ENCODE results near the gene HHIPL1. TPM values are rescaled to one million over a fixed set of nuclear protein-coding genes. Genes with fewer than 3 reads are reported as not detected.

HHIPL1 gene
- total and polyA plus RNA-seq, 2 of the 8 experiments (the other 6 are each of a cell fraction or from before 2014, with no cell fraction given), result 1.5 to 2.6 TPM

DNA sequence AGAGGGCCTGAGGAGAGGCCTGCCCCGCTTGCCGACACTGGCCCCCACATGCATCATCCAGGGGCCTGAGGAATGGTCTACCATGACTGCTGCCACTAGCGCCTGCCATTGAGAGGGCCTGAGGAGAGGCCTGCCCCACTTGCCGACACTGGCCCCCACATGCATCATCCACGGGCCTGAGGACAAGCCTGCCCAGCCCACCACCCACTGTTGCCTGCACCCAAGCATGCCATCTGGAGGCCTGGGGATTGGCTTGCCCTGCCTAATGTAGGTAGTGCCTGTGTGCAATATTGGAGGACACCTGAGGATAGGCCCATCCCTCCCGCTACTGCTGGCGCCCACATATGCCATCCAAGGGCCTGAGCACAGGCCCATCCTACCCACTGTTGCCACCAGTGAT is 63.5 kb downstream of the HHIPL1 start:
- Histone ChIP-seq H3K27me3 (replicated peaks in 1 of 4; ENCODE audit: control insufficient read depth in 3 of 4, extremely low read depth in 1 of 4, insufficient read depth in 3 of 4, low read length in 3 of 4) (no peaks in the 10 kb centered on the region), H2BK20ac (ENCODE audit: low read length) (no peak overlapping the region), H4K20me1 (replicated peaks in 1 of 2; ENCODE audit: control insufficient read depth in 1 of 2, insufficient read depth in 2 of 2, low read length in 2 of 2) (no peaks in the 10 kb centered on the region), H3K9me3 (ENCODE audit: insufficient read depth in 2 of 2, low read depth in 1 of 2, low read length in 1 of 2) (peaks cover 5 to 14% of the 10 kb centered on the region in 2 experiments; a peak in 3 of 4 replicates), H4K91ac (replicated peaks; ENCODE audit: insufficient read length, low read length) (no peak overlapping the region), H3K4ac (replicated peaks; ENCODE audit: insufficient read length, low read depth, low read length) (no peak overlapping the region), H2BK15ac (ENCODE audit: low read length) (no peak overlapping the region), H2BK120ac (replicated peaks; ENCODE audit: low read depth, low read length) (no peak overlapping the region), H3K27ac (ENCODE audit: low read depth, low read length) (no peak overlapping the region), H3K23me2 (ENCODE audit: low read depth, low read length) (no peaks in the 10 kb centered on the region), H3K36me3 (ENCODE audit: control insufficient read depth in 2 of 4, insufficient read depth in 4 of 4, low read length in 3 of 4) (no peaks in the 10 kb centered on the region; a peak in 1 of 8 replicates), H2BK5ac (ENCODE audit: low read depth, low read length) (no peak overlapping the region), H2AK5ac (ENCODE audit: low read depth, low read length) (no peak overlapping the region), H3K79me2 (ENCODE audit: control insufficient read depth in 1 of 2, insufficient read depth in 2 of 2, low read length in 2 of 2) (no peaks in the 10 kb centered on the region), H3K4me1 (replicated peaks in 1 of 4; ENCODE audit: control insufficient read depth in 3 of 4, insufficient read depth in 4 of 4, low read length in 3 of 4) (no peaks in the 10 kb centered on the region), H2AFZ (ENCODE audit: low read length) (no peak overlapping the region), H4K8ac (ENCODE audit: extremely low read depth, insufficient read depth, low read length) (no peak overlapping the region), H2BK12ac (ENCODE audit: low read depth, low read length) (no peak overlapping the region), H3K9ac (replicated peaks in 1 of 4; ENCODE audit: extremely low read depth in 1 of 4, low read depth in 3 of 4, low read length in 3 of 4) (no peak overlapping the region), H4K5ac (ENCODE audit: insufficient read length, low read depth, low read length) (no peak overlapping the region), H3K18ac (ENCODE audit: extremely low read depth, low read length) (no peak overlapping the region), H3K23ac (ENCODE audit: insufficient read length) (no peak overlapping the region), H3K56ac (replicated peaks; ENCODE audit: insufficient read length, low read depth, low read length) (no peak overlapping the region), H3K14ac (ENCODE audit: insufficient read length) (no peak overlapping the region), H3K4me3 (ENCODE audit: extremely low read depth in 1 of 4, insufficient read depth in 2 of 4, low read depth in 3 of 4, low read length in 4 of 4) (no peak overlapping the region), H3K79me1 (ENCODE audit: low read depth, low read length) (no peaks in the 10 kb centered on the region), H3K4me2 (ENCODE audit: insufficient read depth in 1 of 2, low read depth in 2 of 2, low read length in 2 of 2) (no peak overlapping the region)
- 87% methylated on average over 6 of the region's 7 CpGs; no CpG with 5 or more reads in 1 of the 2 experiments for WGBS, 2 experiments (ENCODE audit: extremely low coverage in 1 of 2, insufficient coverage in 1 of 2, insufficient read length in 1 of 2, insufficient replicate concordance in 2 of 2, low coverage in 1 of 2, low lambda C conversion rate in 2 of 2, missing lambda C conversion rate in 1 of 2)
- TF ChIP-seq MAFK (IDR thresholded peaks at IDR 0.05; ENCODE audit: low read depth, low read length) (no peak), ZNF274 (IDR thresholded peaks at IDR 0.05; ENCODE audit: borderline replicate concordance, extremely low read depth, low read length) (no peak), TAF7 (optimal IDR thresholded peaks at IDR 0.05; ENCODE audit: borderline replicate concordance, low read depth, low read length) (no peak), KDM1A (IDR thresholded peaks at IDR 0.05; ENCODE audit: borderline replicate concordance, low read length) (no peak), EGR1 (IDR thresholded peaks at IDR 0.05; ENCODE audit: borderline replicate concordance, low read depth, low read length) (no peak), SUZ12 (IDR thresholded peaks at IDR 0.05; ENCODE audit: low read length) (no peak), RBBP5 (IDR thresholded peaks at IDR 0.05; ENCODE audit: borderline replicate concordance, low read depth, low read length) (no peak), BCL11A (IDR thresholded peaks at IDR 0.05; ENCODE audit: low read depth in 2 of 2, low read length in 2 of 2) (no peak), RFX5 (IDR thresholded peaks at IDR 0.05; ENCODE audit: borderline replicate concordance, low read depth, low read length) (no peak)
- POLR2A ChIA-PET (ENCODE audit: partially characterized antibody), result no interaction called here
- FAIRE-seq, result no peak
- DNase-seq (ENCODE audit: low read depth in 1 of 2, low spot score in 2 of 2), result no peak
- CTCF ChIA-PET (ENCODE audit: partially characterized antibody), result interaction anchor here (1.1 kb wide), 1 partner anchor 116 kb away, joined by 3 read pairs; no protein-coding TSS in a partner anchor

Data from H1 (cell line).